GM19397 (cell line): ENCODE results near the gene DAGLA.
"Not testable (repeated sequence)": the region's sequence is repeated elsewhere in the genome, so short reads cannot be mapped to it uniquely, and the experiment has no call there.

ENCODE experiments used
- ATAC-seq: cut with Tn5 transposase; IDR thresholded peaks from one replicate; pipeline ENCODE4 v1.9.1; 2021; ENCODE audit warnings: mild to moderate bottlenecking, moderate library complexity; ENCODE audit not compliant: unreplicated experiment

Gene DAGLA, protein sequence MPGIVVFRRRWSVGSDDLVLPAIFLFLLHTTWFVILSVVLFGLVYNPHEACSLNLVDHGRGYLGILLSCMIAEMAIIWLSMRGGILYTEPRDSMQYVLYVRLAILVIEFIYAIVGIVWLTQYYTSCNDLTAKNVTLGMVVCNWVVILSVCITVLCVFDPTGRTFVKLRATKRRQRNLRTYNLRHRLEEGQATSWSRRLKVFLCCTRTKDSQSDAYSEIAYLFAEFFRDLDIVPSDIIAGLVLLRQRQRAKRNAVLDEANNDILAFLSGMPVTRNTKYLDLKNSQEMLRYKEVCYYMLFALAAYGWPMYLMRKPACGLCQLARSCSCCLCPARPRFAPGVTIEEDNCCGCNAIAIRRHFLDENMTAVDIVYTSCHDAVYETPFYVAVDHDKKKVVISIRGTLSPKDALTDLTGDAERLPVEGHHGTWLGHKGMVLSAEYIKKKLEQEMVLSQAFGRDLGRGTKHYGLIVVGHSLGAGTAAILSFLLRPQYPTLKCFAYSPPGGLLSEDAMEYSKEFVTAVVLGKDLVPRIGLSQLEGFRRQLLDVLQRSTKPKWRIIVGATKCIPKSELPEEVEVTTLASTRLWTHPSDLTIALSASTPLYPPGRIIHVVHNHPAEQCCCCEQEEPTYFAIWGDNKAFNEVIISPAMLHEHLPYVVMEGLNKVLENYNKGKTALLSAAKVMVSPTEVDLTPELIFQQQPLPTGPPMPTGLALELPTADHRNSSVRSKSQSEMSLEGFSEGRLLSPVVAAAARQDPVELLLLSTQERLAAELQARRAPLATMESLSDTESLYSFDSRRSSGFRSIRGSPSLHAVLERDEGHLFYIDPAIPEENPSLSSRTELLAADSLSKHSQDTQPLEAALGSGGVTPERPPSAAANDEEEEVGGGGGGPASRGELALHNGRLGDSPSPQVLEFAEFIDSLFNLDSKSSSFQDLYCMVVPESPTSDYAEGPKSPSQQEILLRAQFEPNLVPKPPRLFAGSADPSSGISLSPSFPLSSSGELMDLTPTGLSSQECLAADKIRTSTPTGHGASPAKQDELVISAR

DNA sequence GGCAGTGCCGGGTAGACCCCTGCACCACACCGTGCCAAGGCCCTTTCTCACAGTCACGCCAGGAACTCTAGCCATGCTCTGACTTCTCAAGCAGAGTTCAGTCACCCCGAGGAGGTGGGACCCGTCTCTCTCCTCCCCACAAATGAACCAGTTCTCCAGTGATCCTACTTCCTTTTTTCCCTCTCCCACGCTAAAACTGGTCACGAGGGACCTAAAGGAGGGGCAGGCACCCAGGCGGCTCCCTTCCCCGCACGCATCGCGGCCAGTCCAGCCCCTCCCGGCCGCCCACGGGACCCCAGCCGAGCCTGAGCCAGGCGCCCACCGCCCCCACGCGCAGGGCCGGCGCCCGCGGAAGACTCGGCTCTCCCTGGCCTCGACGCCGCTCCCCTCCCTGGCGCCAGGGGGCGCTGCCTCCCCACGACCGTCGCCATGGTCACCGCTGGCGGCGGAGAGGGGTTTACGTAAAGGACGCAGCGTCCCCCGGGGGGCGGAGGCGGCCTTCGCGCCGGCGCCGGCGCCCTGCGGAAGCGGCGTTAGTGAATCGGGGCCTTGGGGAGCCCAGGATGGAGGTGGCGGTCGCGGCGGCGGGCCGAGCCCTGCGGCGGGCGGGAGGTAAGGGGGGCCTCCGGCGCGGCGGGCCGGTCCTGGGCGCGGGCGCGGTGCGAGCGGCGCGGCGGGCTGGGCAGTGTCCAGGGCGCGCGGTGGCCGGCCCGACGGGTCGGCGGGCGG, at the start of gene DAGLA:
TSS of gene DAGLA (plus strand) at position 499 of the 729 bp plus-strand sequence. CDS start 39,765 bp downstream, outside the sequence.
- ATAC-seq: no peak

DNA sequence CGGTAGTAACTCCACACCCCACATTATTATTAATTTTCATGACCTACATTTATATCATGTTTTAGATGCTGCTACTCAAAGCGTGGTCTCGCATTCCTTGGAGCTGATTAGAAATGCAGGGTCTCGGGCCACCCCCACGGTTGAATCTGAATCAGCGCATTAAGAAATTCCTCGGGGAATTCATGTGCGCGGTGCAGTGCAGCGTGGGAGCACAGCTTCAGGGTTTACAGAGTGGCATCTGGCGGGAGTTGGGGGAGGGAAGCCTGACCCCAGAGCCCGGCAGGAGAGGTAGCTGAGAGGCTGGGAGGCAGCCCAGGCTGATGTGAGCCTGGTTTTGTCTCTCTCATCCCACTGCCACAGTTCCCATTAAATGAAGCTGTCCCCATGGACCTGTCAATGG, 48.1 kb upstream of the DAGLA start:
- ATAC-seq: no peak

DNA sequence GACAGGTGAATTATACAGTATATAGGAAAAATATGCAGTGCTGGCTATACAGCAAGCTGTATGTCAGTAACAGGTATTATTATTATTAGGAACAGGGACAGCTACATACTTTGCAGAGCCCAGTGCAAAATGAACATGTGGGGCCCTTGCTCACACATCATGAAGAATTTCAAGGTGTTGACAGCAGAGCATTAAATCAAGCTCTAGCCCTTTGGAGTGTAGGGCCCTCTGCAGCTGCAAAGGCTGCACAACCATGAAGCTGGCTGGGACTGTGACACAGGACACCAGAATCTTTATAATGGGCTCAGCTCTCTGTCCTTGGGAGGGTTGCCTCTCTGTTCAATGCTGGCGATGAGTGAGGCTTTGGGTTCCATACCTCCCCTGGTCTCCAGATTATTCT, 44.9 kb upstream of the DAGLA start:
- no peak for ATAC-seq

DNA sequence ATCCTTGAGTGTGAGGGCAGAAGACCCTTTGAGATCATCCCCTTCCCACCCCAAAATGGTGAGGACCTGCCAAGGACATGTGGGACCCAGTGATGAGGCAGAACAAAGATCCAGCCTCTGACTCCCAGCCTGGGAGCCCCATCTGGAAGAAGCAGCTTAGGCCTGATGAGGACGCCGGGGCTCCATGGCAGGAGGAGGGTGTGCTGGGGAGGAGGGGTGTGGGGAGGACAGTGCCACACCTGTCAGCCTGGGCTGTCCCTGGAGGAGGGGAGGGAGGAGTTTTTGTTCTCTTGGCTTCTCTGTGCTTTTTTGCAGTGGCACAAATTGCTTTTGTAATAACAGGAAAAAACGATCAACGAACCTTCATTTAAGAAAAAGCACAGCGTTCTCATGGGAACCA, 44.4 kb upstream of the DAGLA start:
- no peak for ATAC-seq

DNA sequence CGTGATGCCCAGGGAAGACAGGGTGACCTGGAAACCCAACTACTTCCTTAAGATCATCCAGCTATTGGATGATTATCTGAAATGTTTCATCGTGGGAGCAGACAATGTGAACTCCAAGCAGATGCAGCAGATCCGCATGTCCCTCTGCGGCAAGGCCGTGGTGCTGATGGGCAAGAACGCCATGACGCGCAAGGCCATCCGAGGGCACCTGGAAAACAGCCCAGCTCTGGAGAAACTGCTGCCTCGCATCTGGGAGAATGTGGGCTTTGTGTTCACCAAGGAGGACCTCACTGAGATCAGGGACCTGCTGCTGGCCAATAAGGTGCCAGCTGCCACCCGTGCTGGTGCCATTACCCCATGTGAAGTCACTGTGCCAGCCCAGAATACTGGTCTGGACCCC, 43.5 kb upstream of the DAGLA start:
- ATAC-seq: no peak

DNA sequence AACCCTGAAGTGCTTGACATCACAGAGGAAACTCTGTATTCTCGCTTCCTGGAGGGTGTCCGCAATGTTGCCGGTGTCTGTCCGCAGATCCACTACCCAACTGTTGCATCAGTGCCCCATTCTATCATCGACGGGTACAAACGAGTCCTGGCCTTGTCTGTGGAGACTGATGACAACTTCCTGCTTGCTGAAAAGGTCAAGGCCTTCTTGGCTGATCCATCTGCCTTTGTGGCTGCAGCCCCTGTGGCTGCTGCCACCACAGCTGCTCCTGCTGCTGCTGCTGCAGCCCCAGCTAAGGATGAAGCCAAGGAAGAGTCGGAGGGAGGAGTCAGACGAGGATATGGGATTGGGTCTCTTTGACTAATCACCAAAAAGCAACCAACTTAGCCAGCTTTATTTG, 42.9 kb upstream of the DAGLA start:
- ATAC-seq: no peak

DNA sequence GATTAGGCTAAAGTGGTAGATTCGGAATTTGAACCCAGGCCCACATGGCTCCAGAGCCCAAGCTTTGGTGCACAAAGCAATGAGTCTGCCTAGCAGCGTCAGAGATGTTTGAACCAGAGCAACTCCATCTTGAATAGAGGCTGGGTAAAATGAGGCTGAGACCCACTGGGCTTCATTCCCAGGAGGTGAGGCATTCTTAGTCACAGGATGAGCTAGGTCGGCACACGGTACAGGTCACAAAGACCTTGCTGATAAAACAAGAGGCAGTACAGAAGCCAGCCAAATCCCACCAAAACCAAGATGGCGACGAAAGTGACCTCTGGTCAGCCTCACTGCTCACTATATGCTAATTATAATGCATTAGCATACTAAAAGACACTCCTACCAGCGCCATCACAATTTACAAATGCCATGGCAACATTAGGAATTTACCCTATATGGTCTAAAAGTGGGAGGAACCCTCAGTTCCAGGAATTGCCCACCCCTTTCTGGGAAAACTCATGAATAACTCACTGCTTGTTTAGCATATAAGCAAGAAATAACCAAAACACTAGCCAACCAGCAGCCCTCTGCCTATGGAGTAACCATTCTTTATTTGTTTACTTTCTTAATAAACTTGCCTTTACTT, 40.3 kb upstream of the DAGLA start:
- ATAC-seq: no peak

DNA sequence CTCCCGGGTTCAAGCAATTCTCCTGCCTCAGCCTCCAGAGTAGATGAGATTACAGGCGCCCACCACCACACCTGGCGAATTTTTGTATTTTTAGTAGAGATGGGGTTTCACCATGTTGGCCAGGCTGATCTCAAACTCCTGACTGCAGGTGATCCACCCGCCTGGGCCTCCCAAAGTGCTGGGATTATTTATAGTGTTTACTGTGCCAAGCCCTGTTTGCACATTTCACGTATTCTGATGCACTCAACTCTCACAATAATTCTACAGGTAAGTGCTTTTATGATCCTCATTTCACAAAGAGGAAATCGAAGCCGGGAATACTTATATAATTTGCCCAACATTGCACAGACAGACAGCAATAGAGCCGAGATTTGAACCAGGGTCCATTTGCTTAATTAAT, 38.0 kb upstream of the DAGLA start:
- no peak for ATAC-seq

DNA sequence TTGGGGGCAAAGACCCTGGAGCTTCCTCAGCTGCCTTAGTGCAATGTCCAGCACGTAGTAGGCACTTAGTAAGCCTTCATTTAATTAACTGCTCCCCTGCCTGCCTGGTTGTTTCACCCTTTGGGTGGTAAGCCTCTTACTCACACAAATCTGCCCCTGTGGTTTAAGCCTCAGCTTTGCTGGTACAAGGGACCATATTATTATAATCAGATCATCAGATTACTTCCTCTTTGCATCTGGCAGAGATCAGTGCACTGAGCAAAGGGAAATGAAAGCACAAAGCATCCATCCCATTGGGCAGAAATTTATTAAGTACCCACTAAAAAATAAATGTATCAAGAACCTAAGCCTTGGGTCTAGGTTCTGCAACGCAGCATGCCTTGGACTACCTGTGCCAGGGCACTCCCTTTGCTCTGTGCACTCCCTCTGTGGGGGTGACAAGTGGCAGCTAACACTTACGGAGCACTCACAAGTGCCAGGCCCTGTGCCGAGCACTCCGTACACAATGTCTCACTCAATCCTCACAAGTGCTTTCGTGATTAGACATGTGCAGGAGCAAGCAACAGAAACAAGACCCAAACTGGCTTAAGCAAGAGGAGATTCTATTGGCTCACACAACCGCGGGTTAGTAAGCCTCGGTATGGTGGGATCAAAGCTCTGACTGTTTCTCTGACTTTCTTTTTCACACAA, 34.9 kb upstream of the DAGLA start:
- no peak for ATAC-seq

DNA sequence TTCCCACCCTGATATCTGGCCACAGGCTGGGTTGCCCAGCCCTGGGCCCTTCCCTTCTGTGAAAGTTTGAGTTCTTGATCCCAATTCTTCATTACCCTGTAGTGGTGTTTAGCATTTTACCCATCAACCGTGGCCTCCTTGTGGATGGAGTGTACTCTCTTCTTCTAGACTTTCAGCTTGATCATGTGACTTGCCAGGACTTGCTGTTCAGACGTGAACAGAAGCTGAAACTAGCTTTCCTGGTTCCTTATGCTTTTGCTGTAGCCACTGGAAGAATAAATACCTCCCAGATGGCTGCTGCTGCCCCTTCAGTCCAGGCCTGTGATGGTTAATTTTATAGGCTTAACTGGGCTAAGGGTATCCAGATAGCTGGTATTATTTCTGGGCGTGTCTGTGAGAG, 32.7 kb upstream of the DAGLA start:
- ATAC-seq: no peak

DNA sequence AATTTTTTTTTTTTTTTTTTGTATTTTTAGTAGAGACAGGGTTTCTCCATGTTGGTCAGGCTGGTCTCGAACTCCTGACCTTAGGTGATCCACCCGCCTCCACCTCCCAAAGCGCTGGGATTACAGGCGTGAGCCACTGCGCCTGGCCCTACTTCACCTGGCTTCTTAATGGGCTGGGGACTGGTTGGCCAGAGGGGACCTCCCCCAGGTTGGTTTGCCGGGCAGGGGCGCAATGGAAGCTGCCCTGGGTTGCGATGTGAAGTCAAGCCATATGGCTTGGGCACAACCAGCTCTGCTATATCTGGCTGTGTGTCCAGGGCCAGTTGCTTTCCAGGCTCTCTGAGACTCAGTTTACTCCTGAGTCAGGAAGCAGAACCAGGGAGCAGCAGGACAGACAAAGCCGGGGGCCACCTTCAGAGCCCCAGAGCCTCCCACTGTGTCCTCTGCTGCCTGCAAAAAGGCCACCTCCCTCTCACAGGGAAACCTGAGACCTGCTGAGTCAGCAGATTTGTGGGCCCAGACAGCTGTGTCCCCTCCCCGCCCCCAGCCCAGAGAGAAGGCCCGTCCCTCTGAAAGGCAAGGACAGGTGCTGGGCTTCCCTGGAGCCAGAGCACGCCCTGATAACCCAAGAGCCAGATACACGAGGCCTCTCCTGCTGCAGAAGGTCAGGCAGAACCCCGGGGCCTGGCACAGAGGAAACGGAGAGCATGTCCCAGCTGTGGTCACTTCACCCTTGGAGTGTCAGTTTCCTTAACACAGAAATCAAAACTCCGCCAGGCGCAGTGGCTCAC, 29.2 kb upstream of the DAGLA start:
- ATAC-seq: no peak

DNA sequence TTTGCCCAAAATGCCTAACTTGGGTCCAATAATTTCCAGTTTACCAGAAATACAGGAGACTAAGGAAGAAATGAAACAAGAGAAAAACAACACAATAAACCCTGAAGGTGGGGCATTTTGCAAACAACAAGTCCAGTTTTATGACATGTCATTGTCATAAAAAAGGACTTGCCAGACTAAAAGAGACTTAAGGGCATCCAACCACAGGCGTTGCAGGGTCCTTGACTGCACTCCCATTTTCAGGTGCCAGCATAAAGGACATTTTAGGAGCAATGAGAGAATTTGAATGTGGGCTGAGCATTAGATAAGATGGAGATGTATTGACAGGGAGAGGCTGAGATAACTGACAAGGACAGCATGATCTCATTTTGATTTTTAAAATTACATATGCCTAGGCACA, 28.1 kb upstream of the DAGLA start:
- no peak for ATAC-seq

DNA sequence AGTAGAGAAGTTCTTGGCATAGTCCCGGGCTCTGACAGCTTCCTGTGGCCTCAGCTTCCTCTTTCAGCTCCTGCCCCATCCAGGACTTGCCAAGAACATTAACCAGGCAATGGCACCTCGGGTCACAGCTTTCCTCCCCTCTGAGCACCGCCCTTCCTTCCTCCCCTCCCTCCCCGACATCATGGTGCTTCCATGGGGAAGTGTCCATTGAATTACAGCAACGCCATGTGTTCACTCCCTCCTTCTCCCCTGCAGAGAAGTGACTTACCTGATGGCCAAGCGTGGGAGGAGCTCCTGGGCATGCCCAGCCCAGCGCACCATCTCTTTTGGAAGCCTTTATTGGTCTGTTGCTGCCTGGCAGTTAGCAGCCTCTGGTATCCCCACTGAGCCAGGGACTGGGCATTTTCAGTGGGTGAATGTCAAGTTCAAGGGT, 25.8 kb upstream of the DAGLA start:
- no peak for ATAC-seq

DNA sequence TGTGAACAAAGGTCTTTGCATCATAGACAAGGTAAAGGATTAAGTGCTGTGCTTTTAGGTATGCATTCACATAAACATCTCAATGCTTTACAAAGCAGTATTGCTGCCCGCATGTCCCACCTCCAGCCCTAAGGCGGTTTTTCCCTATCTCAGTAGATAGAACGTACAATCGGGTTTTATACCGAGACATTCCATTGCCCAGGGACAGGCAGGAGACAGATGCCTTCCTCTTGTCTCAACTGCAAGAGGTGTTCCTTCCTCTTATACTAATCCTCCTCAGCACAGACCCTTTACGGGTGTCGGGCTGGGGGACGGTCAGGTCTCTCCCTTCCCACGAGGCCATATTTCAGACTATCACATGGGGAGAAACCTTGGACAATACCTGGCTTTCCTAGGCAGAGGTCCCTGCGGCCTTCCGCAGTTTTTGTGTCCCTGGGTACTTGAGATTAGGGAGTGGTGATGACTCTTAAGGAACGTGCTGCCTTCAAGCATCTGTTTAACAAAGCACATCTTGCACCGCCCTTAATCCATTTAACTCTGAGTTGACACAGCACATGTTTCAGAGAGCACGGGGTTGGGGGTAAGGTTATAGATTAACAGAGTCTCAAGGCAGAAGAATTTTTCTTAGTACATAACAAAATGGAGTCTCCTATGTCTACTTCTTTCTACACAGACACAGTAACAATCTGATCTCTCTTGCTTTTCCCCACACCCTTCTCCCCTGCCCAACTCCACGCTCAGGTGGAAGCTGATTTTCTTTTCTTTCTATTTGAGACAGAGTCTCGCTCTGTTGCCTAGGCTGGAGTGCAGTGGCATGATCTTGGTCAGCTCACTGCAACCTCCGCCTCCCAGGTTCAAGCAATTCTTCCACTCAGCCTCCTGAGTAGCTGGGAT, 24.7 kb upstream of the DAGLA start:
- not testable (repeated sequence) for ATAC-seq

DNA sequence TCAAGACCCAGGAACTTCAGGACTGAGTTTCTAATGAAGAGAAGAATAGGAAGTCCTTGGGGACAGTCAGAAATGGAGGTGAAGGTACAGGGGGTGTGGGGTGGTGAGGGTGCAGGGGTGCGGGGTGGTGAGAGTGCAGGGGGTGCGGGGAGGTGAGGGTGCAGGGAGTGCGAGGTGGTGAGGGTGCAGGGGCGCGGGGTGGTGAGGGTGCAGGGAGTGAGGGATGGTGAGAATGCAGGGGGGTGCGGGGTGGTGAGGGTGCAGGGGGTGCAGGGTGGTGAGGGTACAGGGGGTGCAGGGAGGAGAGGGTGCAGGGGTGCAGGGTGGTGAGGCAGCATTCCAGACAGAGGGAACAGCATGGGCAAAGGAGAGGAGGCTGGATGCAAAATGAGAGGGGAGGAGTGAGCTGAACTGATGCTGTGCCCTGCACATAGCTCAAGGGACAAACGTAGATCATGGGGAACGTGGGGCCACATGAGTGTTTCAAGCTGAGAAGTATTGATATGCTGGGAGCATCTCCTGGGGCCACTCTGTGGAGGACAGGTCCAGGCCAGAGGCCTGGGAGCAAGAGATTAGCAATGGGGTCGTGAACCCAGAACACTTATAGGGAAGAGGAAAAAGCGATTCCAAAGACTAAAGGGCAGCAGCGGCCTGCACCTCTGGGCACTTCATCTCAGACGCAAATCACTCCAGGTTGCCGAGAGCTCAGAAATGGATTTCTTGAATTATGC, 23.7 kb upstream of the DAGLA start:
- ATAC-seq: no peak

DNA sequence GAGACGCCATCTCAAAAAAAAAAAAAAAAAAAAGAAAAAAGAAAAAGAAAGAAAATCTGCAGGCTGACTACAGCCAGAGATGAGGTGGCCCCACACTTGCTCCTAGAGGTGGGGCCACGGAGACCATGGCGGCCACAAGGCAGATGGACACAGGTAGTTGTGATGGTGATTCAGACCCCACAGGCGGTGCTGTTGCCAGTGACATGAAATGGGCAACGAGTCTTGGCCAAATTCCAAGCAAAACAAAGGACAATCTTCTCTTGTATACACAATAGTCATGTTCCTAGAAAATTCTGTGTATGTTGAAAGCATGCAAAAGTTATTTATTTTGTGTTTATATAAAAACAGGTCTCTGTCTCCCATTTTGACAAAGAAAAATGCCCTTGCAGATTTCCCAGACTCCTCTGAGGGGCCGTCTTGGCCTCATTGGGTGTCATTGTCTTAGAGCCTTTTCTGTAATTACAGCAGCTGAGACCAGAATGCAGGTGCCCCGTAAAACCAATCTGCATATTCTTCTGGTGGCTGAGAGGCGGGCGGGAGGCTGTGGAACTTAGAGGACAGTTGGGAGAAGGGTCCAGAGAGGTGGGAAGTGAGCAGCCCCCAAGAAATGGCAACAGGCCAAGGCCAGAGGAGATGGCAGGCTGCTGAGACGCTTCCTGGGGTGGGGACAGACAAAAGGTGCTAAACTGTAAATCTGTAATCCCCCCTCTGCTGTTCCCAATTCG, 22.5 kb upstream of the DAGLA start:
- ATAC-seq: no peak
